ENCODE results near the gene AFF3. TPM values are rescaled to one million over a fixed set of nuclear protein-coding genes. Genes with fewer than 3 reads are reported as not detected.

AFF3 gene
- total and polyA plus RNA-seq, 2 of the 8 experiments (the other 6 are each of a cell fraction or from before 2014, with no cell fraction given) = 0.27 to 3.0 TPM

GRCh38 chr2:99852956-99853355 is 289.4 kb downstream of the AFF3 start:
- CTCF ChIA-PET (ENCODE audit: partially characterized antibody) = no interaction called here
- Histone ChIP-seq H2BK5ac (ENCODE audit: low read depth, low read length) (no peak overlapping the region), H3K9me3 (ENCODE audit: insufficient read depth in 2 of 2, low read depth in 1 of 2, low read length in 1 of 2) (no peaks in the 10 kb centered on the region), H3K23ac (ENCODE audit: insufficient read length) (no peak overlapping the region), H2AFZ (ENCODE audit: low read length) (no peak overlapping the region), H3K36me3 (ENCODE audit: control insufficient read depth in 2 of 4, insufficient read depth in 4 of 4, low read length in 3 of 4) (no peaks in the 10 kb centered on the region), H4K20me1 (replicated peaks in 1 of 2; ENCODE audit: control insufficient read depth in 1 of 2, insufficient read depth in 2 of 2, low read length in 2 of 2) (no peaks in the 10 kb centered on the region), H4K91ac (replicated peaks; ENCODE audit: insufficient read length, low read length) (no peak overlapping the region), H3K23me2 (ENCODE audit: low read depth, low read length) (no peaks in the 10 kb centered on the region), H2BK15ac (ENCODE audit: low read length) (no peak overlapping the region), H2BK120ac (replicated peaks; ENCODE audit: low read depth, low read length) (no peak overlapping the region), H2AK5ac (ENCODE audit: low read depth, low read length) (no peak overlapping the region), H3K27ac (ENCODE audit: low read depth, low read length) (no peak overlapping the region), H3K4ac (replicated peaks; ENCODE audit: insufficient read length, low read depth, low read length) (no peak overlapping the region), H3K9ac (replicated peaks in 1 of 4; ENCODE audit: extremely low read depth in 1 of 4, low read depth in 3 of 4, low read length in 3 of 4) (no peak overlapping the region), H3K79me1 (ENCODE audit: low read depth, low read length) (no peaks in the 10 kb centered on the region), H3K79me2 (ENCODE audit: control insufficient read depth in 1 of 2, insufficient read depth in 2 of 2, low read length in 2 of 2) (no peaks in the 10 kb centered on the region), H2BK12ac (ENCODE audit: low read depth, low read length) (no peak overlapping the region), H3K27me3 (replicated peaks in 1 of 4; ENCODE audit: control insufficient read depth in 3 of 4, extremely low read depth in 1 of 4, insufficient read depth in 3 of 4, low read length in 3 of 4) (no peaks in the 10 kb centered on the region), H2BK20ac (ENCODE audit: low read length) (no peak overlapping the region), H3K18ac (ENCODE audit: extremely low read depth, low read length) (no peak overlapping the region), H3K56ac (replicated peaks; ENCODE audit: insufficient read length, low read depth, low read length) (no peak overlapping the region), H3K4me3 (ENCODE audit: extremely low read depth in 1 of 4, insufficient read depth in 2 of 4, low read depth in 3 of 4, low read length in 4 of 4) (no peak overlapping the region), H4K5ac (ENCODE audit: insufficient read length, low read depth, low read length) (no peak overlapping the region), H3K4me1 (replicated peaks in 1 of 4; ENCODE audit: control insufficient read depth in 3 of 4, insufficient read depth in 4 of 4, low read length in 3 of 4) (no peaks in the 10 kb centered on the region), H4K8ac (ENCODE audit: extremely low read depth, insufficient read depth, low read length) (no peak overlapping the region), H3K14ac (ENCODE audit: insufficient read length) (no peak overlapping the region), H3K4me2 (ENCODE audit: insufficient read depth in 1 of 2, low read depth in 2 of 2, low read length in 2 of 2) (no peak overlapping the region)
- POLR2A ChIA-PET (ENCODE audit: partially characterized antibody) = no interaction called here
- WGBS, 2 experiments (ENCODE audit: extremely low coverage in 1 of 2, insufficient coverage in 1 of 2, insufficient read length in 1 of 2, insufficient replicate concordance in 2 of 2, low coverage in 1 of 2, low lambda C conversion rate in 2 of 2, missing lambda C conversion rate in 1 of 2) = 89% methylated on average over 2 of the region's 2 CpGs; no CpG with 5 or more reads in 1 of the 2 experiments
- FAIRE-seq (no peak), DNase-seq (ENCODE audit: low read depth in 1 of 2, low spot score in 2 of 2) (no peak)
- no peak for TF ChIP-seq CHD1 (IDR thresholded peaks at IDR 0.05; ENCODE audit: low read depth, low read length)
- no peak for TF ChIP-seq HDAC2 (IDR thresholded peaks at IDR 0.05; ENCODE audit: borderline replicate concordance in 1 of 2, low read depth in 2 of 2, low read length in 2 of 2)
- TF ChIP-seq CBX5 (IDR thresholded peaks at IDR 0.05; ENCODE audit: low read depth, low read length) = no peak
- no peak for TF ChIP-seq RXRA (IDR thresholded peaks at IDR 0.05; ENCODE audit: insufficient read depth, low read depth, low read length)
- TF ChIP-seq CTCF (IDR thresholded peaks at IDR 0.05; ENCODE audit: control extremely low read depth in 1 of 3, insufficient read depth in 1 of 3, low read depth in 1 of 3, low read length in 3 of 3) = no peak
- TF ChIP-seq CTBP2 (IDR thresholded peaks at IDR 0.05; ENCODE audit: borderline replicate concordance, insufficient read depth, insufficient read length, low read length) = no peak
- no peak for TF ChIP-seq KDM4A (IDR thresholded peaks at IDR 0.05; ENCODE audit: low read depth, low read length, severe bottlenecking)
- no peak for TF ChIP-seq EP300 (IDR thresholded peaks at IDR 0.05; ENCODE audit: borderline replicate concordance in 1 of 2, low read depth in 2 of 2, low read length in 2 of 2)
- TF ChIP-seq ASH2L (IDR thresholded peaks at IDR 0.05; ENCODE audit: low read length) = no peak
- no peak for TF ChIP-seq EGR1 (IDR thresholded peaks at IDR 0.05; ENCODE audit: borderline replicate concordance, low read depth, low read length)
- no peak for TF ChIP-seq NANOG (IDR thresholded peaks at IDR 0.05; ENCODE audit: insufficient read depth, low read depth, low read length, poor library complexity, severe bottlenecking)
